HepG2 (cell line): ENCODE measurements around the gene STKLD1. TPM values are rescaled to one million over a fixed set of nuclear protein-coding genes. Genes with fewer than 3 reads are reported as not detected.

Experiments used
- CAMTA2 ChIP-seq: sonication (generic); formaldehyde crosslinking; IDR thresholded peaks from 2 replicates; pipeline ENCODE4 v1.4.0; 2020; ENCODE audit warnings: mild to moderate bottlenecking, missing genetic modification reagents, borderline replicate concordance
- FOXA3 ChIP-seq: IDR thresholded peaks from 2 replicates; pipeline ENCODE4 v1.6.1; 2016; ENCODE audit warnings: missing genetic modification reagents, missing compliant biosample characterization
- FOXP1 ChIP-seq, 2 experiments: fragments of 450-650 bp in 1 of 2; IDR thresholded peaks; 2 replicates each; pipeline ENCODE4 v1.6.1; 2017 to 2018; ENCODE audit warnings: antibody characterized with exemption in 1 of 2
- HNF4A ChIP-seq: sonication (generic); formaldehyde crosslinking; IDR thresholded peaks from 2 replicates; pipeline ENCODE4 v1.4.0; 2020; ENCODE audit warnings: missing genetic modification reagents
- IRF2 ChIP-seq: IDR thresholded peaks from 2 replicates; pipeline ENCODE4 v1.6.1; 2018; ENCODE audit warnings: missing genetic modification reagents, missing compliant biosample characterization
- KAT7 ChIP-seq: IDR thresholded peaks from 2 replicates; pipeline ENCODE4 v1.6.1; 2018; ENCODE audit warnings: borderline replicate concordance, missing compliant biosample characterization
- KAT8 ChIP-seq: IDR thresholded peaks from 2 replicates; pipeline ENCODE4 v1.6.1; 2016; ENCODE audit warnings: missing genetic modification reagents, missing compliant biosample characterization
- MAFF ChIP-seq: IDR thresholded peaks from 2 replicates; pipeline ENCODE4 v1.6.1; 2011; ENCODE audit warnings: low read depth, low read length, improper control_type of control experiment
- MEF2D ChIP-seq: sonication (generic); formaldehyde crosslinking; IDR thresholded peaks from 2 replicates; pipeline ENCODE4 v1.5.1; 2020; ENCODE audit warnings: mild to moderate bottlenecking, missing genetic modification reagents
- MIER3 ChIP-seq: IDR thresholded peaks from 2 replicates; pipeline ENCODE4 v1.6.1; 2016; ENCODE audit warnings: missing compliant biosample characterization, borderline replicate concordance
- SAP130 ChIP-seq: IDR thresholded peaks from 2 replicates; pipeline ENCODE4 v1.6.1; 2016; ENCODE audit warnings: low read depth
- SRSF1 ChIP-seq: fragments of 200-400 bp; formaldehyde crosslinking; optimal IDR thresholded peaks from 2 replicates; pipeline ENCODE3; 2017; ENCODE audit warnings: mild to moderate bottlenecking, low read depth, low read length, moderate library complexity
- SRSF4 ChIP-seq: fragments of 200-400 bp; formaldehyde crosslinking; IDR thresholded peaks from one replicate; pipeline ENCODE4 v1.6.1; 2018; ENCODE audit warnings: mild to moderate bottlenecking, low read depth, low read length, moderate library complexity; ENCODE audit not compliant: poor library complexity, severe bottlenecking
- SRY ChIP-seq: sonication (generic); formaldehyde crosslinking; IDR thresholded peaks from 2 replicates; pipeline ENCODE4 v1.8.0; 2022; ENCODE audit warnings: mild to moderate bottlenecking, missing genetic modification reagents
- ZFP36L1 ChIP-seq: sonication (generic); formaldehyde crosslinking; IDR thresholded peaks from 2 replicates; pipeline ENCODE4 v1.8.0; 2022; ENCODE audit warnings: mild to moderate bottlenecking, missing genetic modification reagents, moderate library complexity
- ZFP90 ChIP-seq: sonication (generic); formaldehyde crosslinking; IDR thresholded peaks from 2 replicates; pipeline ENCODE4 v1.8.0; 2022; ENCODE audit warnings: missing genetic modification reagents, mild to moderate bottlenecking, inconsistent platforms, borderline replicate concordance
- ZNF10 ChIP-seq: sonication (generic); formaldehyde crosslinking; IDR thresholded peaks from 2 replicates; pipeline ENCODE4 v1.4.0; 2020; ENCODE audit warnings: mild to moderate bottlenecking, low read depth, missing genetic modification reagents, borderline replicate concordance
- ZNF333 ChIP-seq: sonication (generic); formaldehyde crosslinking; IDR thresholded peaks from 2 replicates; pipeline ENCODE4 v1.4.0; 2020; ENCODE audit warnings: mild to moderate bottlenecking, missing genetic modification reagents, borderline replicate concordance
- ZNF383 ChIP-seq: sonication (generic); formaldehyde crosslinking; IDR thresholded peaks from 2 replicates; pipeline ENCODE4 v1.4.0; 2020; ENCODE audit warnings: missing genetic modification reagents, mild to moderate bottlenecking, borderline replicate concordance
- ZNF556 ChIP-seq: sonication (generic); formaldehyde crosslinking; IDR thresholded peaks from 2 replicates; pipeline ENCODE4 v1.4.0; 2020; ENCODE audit warnings: mild to moderate bottlenecking, missing genetic modification reagents, borderline replicate concordance
- ZNF616 ChIP-seq: sonication (generic); formaldehyde crosslinking; IDR thresholded peaks from 2 replicates; pipeline ENCODE4 v1.5.0; 2020; ENCODE audit warnings: low read depth, mild to moderate bottlenecking, missing genetic modification reagents
- polyA plus RNA-seq, 8 experiments: library from polyadenylated mRNA; depleted of rRNA in 3 of 8; stranded (reverse) in 7 of 8; unstranded in 1 of 8; fragments of >200 nt; fragmentation: Illumina TruSeq in 4 of 8; extraction: Trizol in 4 of 8; gene quantifications; 2 replicates each; pipeline versions ENCODE4 v1.2.1 to v1.2.3, GENCODE V29; 2011 to 2016; ENCODE audit warnings: low read depth in 4 of 8, missing spikeins in 1 of 8, mixed read lengths in 1 of 8; ENCODE audit not compliant: insufficient read depth in 1 of 8
- total RNA-seq, 5 experiments: library from RNA; depleted of rRNA; stranded (reverse); fragments of >200 nt; fragmentation: Illumina TruSeq; extraction: Trizol; gene quantifications; 2 replicates each; pipeline ENCODE4 v1.2.3, GENCODE V29; 2016; ENCODE audit warnings: low read depth in 1 of 5
- TF ChIP-seq, protein P1 (sequence below): sonication (generic); formaldehyde crosslinking; IDR thresholded peaks from 2 replicates; pipeline ENCODE4 v1.8.1; 2022; ENCODE audit warnings: low read depth, mild to moderate bottlenecking, missing genetic modification reagents
- TF ChIP-seq, protein P2 (sequence below): sonication (generic); formaldehyde crosslinking; IDR thresholded peaks from 2 replicates; pipeline ENCODE4 v1.5.1; 2020; ENCODE audit warnings: missing genetic modification reagents, mild to moderate bottlenecking, borderline replicate concordance
- TF ChIP-seq, protein P3 (sequence below): sonication (generic); formaldehyde crosslinking; IDR thresholded peaks from 2 replicates; pipeline ENCODE4 v1.4.0; 2020; ENCODE audit warnings: missing genetic modification reagents, low read depth, mild to moderate bottlenecking, borderline replicate concordance

The STKLD1 gene
- total and polyA plus RNA-seq, 2 of the 13 experiments (the other 11 are each of a cell fraction or from before 2014, with no cell fraction given), result 1.5 to 2.2 TPM

DNA sequence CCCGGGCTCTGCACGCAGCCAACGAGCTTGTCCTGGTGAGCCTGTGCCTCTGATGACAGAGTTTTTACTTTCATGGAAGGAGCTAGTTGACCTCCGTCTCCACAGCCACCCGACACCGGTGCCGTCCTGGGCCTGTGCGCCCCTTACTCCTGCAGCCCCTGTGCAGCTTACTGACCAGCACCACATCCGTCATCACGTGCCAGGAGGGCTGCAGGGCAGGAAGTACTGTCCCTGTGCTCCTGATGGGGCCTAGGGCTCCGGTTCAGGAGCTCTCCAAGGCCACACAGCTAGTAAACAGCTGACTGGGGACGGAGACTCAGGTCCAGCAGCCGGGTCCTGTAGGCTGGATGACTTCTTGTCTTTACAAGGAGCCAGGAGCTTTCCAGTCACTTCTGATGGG, 10.2 kb downstream of the STKLD1 start (continued):
- 0 out of 2 replicates have a peak, but pooled peaks have one; percentile 53 for TF ChIP-seq SRY
- TF ChIP-seq ZFP90 (CRISPR knock-in tag), result peak; percentile 76; the same call in 1 of the 2 replicates
- no peak for TF ChIP-seq ZNF616 (CRISPR knock-in tag)
- TF ChIP-seq ZNF383 (CRISPR knock-in tag), result no peak
- no peak for TF ChIP-seq ZFP36L1
- 0 out of 2 replicates have a peak, but pooled peaks have one; percentile 52 for TF ChIP-seq IRF2 (CRISPR knock-in tag)
- TF ChIP-seq SRSF4, result no peak
- no peak for TF ChIP-seq MEF2D (CRISPR knock-in tag)
- TF ChIP-seq ZNF556 (CRISPR knock-in tag), result no peak
- TF ChIP-seq HNF4A (CRISPR knock-in tag), result peak; percentile 43; the same call in 1 of the 2 replicates
- TF ChIP-seq, protein P1, sequence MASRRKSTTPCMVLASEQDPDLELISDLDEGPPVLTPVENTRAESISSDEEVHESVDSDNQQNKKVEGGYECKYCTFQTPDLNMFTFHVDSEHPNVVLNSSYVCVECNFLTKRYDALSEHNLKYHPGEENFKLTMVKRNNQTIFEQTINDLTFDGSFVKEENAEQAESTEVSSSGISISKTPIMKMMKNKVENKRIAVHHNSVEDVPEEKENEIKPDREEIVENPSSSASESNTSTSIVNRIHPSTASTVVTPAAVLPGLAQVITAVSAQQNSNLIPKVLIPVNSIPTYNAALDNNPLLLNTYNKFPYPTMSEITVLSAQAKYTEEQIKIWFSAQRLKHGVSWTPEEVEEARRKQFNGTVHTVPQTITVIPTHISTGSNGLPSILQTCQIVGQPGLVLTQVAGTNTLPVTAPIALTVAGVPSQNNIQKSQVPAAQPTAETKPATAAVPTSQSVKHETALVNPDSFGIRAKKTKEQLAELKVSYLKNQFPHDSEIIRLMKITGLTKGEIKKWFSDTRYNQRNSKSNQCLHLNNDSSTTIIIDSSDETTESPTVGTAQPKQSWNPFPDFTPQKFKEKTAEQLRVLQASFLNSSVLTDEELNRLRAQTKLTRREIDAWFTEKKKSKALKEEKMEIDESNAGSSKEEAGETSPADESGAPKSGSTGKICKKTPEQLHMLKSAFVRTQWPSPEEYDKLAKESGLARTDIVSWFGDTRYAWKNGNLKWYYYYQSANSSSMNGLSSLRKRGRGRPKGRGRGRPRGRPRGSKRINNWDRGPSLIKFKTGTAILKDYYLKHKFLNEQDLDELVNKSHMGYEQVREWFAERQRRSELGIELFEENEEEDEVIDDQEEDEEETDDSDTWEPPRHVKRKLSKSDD (CRISPR knock-in tag), result no peak
- no peak for TF ChIP-seq FOXP1 (IDR thresholded peaks at IDR 0.05)
- peak; percentile 26; the same call in 1 of the 2 replicates for TF ChIP-seq FOXP1 (CRISPR knock-in tag; IDR thresholded peaks at IDR 0.05)
- TF ChIP-seq, protein P2, sequence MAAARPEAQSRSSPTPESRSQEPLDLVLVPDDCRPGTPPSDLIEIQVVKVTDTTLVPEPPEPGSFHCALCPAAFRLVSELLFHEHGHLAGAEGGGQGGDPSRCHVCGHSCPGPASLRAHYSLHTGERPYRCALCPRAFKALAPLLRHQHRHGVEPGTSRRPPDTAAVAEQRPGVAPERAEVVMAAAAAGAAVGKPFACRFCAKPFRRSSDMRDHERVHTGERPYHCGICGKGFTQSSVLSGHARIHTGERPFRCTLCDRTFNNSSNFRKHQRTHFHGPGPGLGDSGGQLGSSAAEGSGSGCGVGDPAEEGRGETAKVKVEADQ (CRISPR knock-in tag), result no peak
- no peak for TF ChIP-seq KAT7 (CRISPR knock-in tag)
- TF ChIP-seq FOXA3 (CRISPR knock-in tag), result peak; percentile 61
- TF ChIP-seq MIER3 (CRISPR knock-in tag), result no peak
- TF ChIP-seq SAP130 (CRISPR knock-in tag), result peak; percentile 76
- no peak for TF ChIP-seq ZNF10 (CRISPR knock-in tag)
- no peak for TF ChIP-seq MAFF
- TF ChIP-seq SRSF1, result no peak
- TF ChIP-seq KAT8 (CRISPR knock-in tag), result peak; percentile 71; the same call in 1 of the 2 replicates
- TF ChIP-seq CAMTA2 (CRISPR knock-in tag), result no peak
- TF ChIP-seq ZNF333 (CRISPR knock-in tag), result 0 out of 2 replicates have a peak, but pooled peaks have one; percentile 20
- TF ChIP-seq, protein P3, sequence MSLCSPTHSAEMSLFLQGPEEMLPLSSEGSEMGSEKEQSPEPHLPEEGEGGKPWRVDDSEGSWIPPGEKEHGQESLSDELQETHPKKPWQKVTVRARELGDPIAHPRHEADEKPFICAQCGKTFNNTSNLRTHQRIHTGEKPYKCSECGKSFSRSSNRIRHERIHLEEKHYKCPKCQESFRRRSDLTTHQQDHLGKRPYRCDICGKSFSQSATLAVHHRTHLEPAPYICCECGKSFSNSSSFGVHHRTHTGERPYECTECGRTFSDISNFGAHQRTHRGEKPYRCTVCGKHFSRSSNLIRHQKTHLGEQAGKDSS (CRISPR knock-in tag), result peak; percentile 41; the same call in 1 of the 2 replicates
